Activated CD4-positive, CD25-positive, alpha-beta regulatory T cell treated with anti-CD3 and anti-CD28 coated beads, Interleukin-2, amount 50 U/mL, for 72 hours (primary cell): ENCODE measurements around the gene TRPM3.

Source experiments
- DNase-seq: peaks from one replicate; pipeline ENCODE4 v3.0.0; 2021

TRPM3 gene

GRCh38 chr9:70569791-70570190 is 551.6 kb downstream of the TRPM3 start:
- no peak for DNase-seq

DNA sequence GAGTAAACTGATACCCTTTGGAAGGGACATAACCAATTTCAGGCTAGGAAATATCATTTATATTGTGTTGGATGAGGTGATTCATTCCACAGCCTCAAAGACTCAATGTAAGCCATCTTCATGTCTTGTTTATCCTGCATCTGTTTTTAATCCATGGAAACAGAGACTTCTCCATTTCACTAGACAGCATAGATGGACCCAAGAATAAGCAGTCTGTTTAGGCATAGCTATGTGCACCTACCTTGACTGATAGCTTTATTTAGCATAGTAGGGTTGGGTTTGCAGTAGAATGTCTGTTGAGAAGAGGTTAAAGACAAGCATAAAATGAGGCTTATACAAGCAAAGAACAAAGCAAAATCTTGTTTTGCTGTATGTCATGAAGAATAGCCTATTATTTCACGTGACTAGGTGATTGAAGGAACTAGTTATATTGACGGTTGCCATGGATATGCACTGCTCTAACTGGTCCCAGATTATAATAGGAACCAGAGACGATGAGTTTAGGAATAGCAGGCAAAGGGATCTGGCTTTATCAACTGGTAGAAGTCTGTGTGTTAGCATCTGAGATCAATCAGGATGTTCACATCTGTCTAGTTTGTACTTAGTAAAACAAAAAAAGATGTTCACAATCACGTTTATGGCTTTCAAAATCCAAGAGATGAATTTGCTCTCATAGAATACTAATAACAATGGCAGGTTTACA is 552.2 kb downstream of the TRPM3 start:
- DNase-seq = no peak

- no peak for DNase-seq
These were observed 553.9 kb downstream of the TRPM3 start for GRCh38 chr9:70567511-70567910.

GRCh38 chr9:70566751-70567150 is 554.7 kb downstream of the TRPM3 start:
- DNase-seq = no peak

- no peak for DNase-seq
These were observed 555.4 kb downstream of the TRPM3 start for GRCh38 chr9:70566066-70566465.

DNA sequence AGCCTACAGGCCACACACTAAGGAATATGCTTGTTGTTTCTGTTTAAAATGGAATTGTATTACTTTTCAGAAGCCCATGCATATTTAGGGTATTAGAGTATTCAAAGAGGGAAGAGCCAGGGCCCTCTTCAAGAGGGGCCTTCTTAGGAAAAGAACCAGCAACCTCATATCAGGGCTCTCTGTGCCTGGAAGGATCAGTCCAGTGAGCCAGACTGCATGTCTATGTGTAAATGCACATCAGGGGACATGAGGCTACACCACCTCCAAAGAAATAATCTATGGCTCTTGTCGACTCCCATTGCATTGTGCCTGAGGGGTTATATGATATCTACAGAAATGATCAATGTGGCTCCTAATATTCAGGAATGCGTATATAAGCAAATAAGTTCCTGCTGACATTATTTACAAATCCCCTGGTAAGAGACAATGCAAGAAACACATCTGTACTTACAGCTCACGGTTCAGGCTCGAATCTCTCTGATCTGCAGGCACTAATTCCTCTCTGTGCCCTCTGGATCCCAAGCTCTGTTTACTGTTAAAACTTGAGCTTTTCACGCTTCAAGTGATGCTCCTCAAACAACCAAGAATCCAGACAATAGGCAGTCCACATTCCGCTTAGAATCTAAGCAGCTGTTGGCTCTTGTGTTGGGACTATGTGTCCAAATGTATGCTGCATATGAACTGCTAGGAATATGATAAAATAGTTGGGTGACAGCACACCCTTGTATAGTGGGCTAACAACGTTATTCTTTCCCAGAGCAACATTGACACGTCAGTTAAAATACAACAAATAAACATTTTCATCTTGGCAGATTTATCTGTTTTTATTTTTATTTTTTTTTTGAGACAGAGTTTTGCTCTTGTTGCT is 556.7 kb downstream of the TRPM3 start:
- no peak for DNase-seq

GRCh38 chr9:70563431-70564204 is 557.8 kb downstream of the TRPM3 start:
- DNase-seq = no peak

DNA sequence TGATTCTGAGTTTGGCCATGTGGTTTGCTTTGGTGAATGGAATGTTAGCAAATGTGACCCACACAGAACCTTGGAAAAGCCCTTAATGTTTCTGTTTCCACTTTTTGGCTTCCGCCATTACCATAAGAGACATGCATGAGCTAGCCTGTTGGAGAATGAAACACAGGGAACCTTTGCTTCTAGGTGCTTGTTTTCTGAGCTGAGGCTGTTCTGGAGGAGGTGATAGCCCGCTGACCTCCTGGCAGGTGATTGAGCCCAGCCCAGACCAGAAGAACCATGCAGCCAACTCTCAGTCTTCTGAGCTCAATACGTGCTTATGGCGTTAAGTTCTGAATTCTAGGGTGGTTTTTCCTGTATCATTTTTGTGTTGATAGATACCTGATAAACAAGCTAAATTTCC is 558.4 kb downstream of the TRPM3 start:
- no peak for DNase-seq

GRCh38 chr9:70561786-70562395 is 559.5 kb downstream of the TRPM3 start:
- DNase-seq = no peak

- DNase-seq = no peak
These were observed 560.3 kb downstream of the TRPM3 start for GRCh38 chr9:70561111-70561510.

- no peak for DNase-seq
These were observed 562.3 kb downstream of the TRPM3 start for GRCh38 chr9:70559102-70559501.

GRCh38 chr9:70557661-70558369 is 563.6 kb downstream of the TRPM3 start:
- DNase-seq = no peak

DNA sequence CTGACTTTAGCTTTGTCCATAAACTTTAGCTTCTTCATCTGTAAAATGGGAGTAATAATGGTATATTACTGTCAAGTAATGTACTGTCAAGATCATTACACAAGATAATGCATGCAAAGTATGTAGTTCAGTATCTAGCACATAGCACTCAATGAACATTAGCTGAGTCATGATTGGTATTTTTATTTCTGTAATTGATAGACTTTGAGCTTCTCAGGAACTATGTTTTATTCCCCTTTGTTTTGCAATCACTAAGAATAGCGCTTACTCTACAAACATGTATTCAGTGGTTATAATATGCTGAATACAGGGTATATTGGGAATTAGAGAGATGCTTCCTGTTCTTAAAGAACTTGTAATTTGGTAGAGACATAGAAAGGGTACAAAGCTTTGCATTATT is 564.6 kb downstream of the TRPM3 start:
- no peak for DNase-seq

GRCh38 chr9:70554881-70555280 is 566.5 kb downstream of the TRPM3 start:
- no peak for DNase-seq

DNA sequence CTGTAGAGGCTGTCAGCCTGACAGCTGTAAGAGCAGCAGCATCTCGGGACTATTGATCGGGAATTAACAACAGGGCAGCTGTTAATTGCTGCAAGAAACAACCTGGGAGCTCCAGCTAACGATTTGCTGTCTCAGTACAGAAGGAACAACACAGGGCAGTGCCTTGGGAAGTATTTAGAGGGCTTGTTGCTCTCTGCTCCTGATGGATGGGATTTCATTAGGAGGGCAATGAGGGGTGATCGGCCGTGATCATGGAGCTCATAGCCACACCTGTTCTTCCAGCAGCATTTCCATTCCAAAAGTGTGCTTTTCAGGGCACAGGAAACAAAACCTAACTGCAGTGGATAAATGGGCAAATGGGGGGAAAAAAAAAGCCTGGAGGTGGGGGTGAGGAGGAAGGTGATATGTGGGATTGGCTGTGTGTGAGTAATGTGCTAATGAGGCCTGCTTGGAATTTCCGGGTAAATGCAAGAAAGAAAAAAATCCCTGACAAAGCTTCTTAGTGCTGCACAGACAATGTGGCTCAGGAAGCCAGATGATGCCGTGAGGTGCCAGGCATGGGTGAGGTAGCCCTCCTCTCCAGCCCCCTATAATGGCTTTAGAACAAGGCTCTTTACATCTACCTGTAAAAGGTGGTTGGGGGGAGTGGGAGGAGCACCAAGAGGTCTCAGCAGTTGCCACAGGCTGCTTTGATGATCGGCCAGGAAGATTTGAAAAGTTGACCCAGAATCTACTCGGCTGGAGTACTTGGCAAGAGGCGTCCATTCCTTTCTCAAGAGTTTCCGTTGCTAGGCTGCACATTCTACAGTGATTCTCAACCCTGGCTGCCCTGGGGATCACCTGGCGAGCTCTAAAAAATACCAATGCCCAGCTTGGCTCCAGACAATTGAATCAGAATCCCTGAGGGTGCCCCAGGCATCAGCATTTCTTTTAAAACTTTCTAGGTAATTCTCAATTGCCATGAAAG is 567.4 kb downstream of the TRPM3 start:
- DNase-seq = no peak

GRCh38 chr9:70552561-70552960 is 568.9 kb downstream of the TRPM3 start:
- DNase-seq = no peak

DNA sequence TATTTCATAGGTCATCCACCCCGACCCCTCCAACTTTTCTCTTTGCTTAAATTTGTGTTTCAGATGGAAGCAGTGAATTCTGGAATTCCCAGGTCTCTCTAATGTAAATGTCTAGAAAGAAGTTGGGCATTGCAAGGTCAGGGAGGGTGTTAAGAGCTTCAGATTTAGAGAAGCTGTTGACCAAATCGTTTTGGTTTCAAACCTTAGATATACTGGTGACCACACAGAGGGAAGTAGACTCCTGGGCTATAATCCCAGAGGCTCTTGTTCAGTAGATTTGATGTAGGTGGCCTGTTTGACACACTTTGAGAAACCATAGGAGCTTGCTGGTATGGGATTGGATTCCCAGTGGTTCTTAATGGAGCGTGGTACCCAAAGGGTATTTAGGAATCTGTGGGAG is 569.6 kb downstream of the TRPM3 start:
- no peak for DNase-seq

- no peak for DNase-seq
These were observed 570.0 kb downstream of the TRPM3 start for GRCh38 chr9:70551396-70551795.

GRCh38 chr9:70549926-70550325 is 571.5 kb downstream of the TRPM3 start:
- no peak for DNase-seq

DNA sequence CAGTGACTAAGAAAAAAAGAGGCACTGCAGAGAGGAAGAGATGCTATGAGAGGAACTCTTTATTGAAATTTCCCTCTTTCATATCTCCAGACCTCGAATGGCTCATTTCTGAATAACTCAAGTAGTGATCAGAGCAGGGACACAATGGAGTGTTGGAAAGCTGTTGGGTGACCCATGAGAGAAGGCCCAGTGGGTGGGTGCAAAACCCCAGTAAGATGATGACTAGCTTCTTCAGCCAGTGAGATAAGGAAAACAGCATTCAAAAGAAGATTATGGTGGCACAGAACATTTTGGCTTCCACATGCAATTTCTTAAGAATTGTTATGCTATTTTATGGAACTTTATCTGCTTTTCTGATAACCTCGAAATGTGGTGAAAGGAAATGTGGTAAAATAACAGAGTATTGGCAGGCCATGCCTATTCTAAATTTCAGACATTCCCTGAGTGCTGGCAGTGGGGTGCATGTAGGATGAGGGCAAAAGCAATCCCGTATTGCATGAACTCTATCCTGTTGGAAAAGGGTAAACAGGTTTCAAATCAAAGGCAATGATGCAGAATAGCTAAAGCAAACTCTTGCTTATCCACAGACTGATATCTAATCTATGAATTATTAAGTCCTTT is 579.0 kb downstream of the TRPM3 start:
- no peak for DNase-seq

GRCh38 chr9:70540016-70540415 is 581.4 kb downstream of the TRPM3 start:
- no peak for DNase-seq
